Tongue (tissue), 2 donors: ENCODE measurements around the gene WDR81. TPM values are rescaled to one million over a fixed set of nuclear protein-coding genes. Genes with fewer than 3 reads are reported as not detected.

Experiments used
- DNase-seq: peaks from one replicate; pipeline ENCODE4 v3.0.0-alpha.2; 2015
- total RNA-seq: library from RNA; depleted of rRNA; stranded (reverse); fragments of >200 nt; gene quantifications from one replicate; pipeline ENCODE4 v1.2.3, GENCODE V29; 2014

Gene WDR81
- total RNA-seq, 1 donor from 2014 or later, result 19.4 TPM

- no peak for DNase-seq
These were observed 57.7 kb downstream of the WDR81 start for GRCh38 chr17:1782171-1782567.

DNA sequence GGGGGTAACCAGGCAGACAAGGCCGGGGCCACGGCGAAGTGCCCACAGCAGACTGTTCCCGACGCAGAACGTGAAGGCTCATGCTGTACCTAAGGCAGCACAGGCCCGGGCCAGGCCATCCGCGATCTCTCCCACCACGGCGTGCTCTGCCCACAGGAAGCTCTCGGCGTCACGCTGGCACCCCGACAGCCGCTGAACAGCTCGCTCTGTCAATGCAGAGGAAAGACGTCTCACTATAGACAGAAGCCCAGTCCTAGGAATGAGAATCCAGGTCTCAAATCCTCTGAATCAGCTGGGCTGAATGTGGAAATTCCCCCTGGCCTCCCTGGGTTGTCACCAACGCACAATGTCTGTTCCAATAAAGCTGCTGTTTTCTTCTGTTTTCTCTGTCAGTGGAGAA is 58.8 kb downstream of the WDR81 start:
- DNase-seq, result no peak

DNA sequence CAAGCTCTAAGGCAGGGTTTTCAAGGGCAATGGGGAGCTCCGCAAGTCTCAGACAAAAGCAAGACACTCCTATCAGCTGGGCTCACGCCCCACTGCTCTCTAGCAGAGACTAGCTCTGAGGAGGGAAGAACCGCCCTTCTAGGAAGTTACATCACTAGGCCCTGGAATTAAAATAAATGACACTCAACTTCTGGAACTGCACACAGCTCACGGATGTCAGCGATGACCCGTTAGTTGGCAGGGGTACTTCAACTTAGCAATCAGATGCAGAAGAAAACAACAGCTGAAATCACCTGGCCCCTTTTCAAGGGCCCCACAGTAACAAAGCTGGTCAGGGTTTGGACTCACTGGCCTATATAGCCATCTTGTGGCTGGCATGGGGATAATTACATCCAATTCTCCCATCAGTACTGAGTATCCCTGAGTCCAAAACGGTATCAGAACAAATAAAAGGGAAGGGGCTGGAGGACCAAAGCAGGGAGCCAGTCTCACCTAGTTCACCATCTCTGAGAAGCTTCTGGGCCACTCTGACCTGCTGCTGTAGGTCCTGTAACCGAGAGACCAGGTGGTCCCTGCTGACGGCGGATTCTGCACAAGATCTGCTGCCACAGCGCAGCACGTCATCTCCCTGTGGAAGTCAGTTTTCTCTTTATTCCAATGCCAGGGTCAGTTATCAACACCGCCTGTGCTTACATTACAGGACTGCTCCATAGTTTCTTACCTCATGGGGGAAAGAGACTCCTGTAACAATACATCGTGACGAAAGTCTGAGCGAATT is 59.5 kb downstream of the WDR81 start:
- DNase-seq, result peak; percentile 95

GRCh38 chr17:1785930-1786329 is 61.4 kb downstream of the WDR81 start:
- no peak for DNase-seq

GRCh38 chr17:1786708-1787107 is 62.2 kb downstream of the WDR81 start:
- DNase-seq, result no peak

DNA sequence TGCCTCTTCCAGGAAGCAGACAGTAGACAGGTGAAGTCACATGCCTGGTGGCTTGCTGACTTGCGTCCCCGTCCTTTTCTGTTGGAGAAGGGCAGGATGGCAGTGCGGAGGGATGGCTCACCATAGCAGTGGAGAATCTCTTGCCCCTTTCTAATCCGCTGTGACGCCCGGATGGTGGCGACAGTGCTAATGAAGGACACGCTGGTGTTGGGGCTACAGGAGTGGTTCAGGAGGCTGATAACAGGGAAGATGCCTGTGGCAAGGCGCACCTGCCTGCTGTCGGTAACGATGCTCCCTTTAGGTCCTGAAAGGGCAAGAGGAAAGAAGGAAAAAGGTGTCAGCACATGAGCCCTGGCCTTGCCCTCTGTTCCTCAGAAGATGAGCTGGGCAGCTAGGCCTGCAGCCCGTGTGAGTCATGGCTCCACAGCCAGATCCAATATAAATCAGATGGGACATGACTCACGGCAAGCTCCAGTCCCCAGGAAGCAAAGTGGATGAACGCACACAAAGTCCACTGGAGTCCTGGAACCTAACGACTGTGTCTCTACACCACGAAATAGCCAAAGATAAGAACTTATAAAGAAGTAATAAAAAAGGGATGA is 62.9 kb downstream of the WDR81 start:
- DNase-seq, result no peak

Other genes starting within 250 kb of the WDR81 start
- 120 TPM for gene MYO1C, start 232.0 kb upstream of the WDR81 start, total RNA-seq
- gene INPP5K, start 208.1 kb upstream of the WDR81 start, total RNA-seq, result 50.7 TPM
- gene PITPNA, start 161.9 kb upstream of the WDR81 start, total RNA-seq, result 28.3 TPM
- 9.2 TPM for gene SLC43A2, start 95.9 kb upstream of the WDR81 start, total RNA-seq
- gene SCARF1, start 79.0 kb upstream of the WDR81 start, total RNA-seq, result 17.1 TPM
- gene RILP, start 74.8 kb upstream of the WDR81 start, total RNA-seq, result 18.2 TPM
- gene PRPF8, start 39.8 kb upstream of the WDR81 start, total RNA-seq, result 137 TPM
- gene TLCD2, start 14.3 kb upstream of the WDR81 start, total RNA-seq, result 4.3 TPM
- not detected for gene SERPINF2, start 18.2 kb downstream of the WDR81 start, total RNA-seq
- 355 TPM for gene SERPINF1, start 37.4 kb downstream of the WDR81 start, total RNA-seq
- gene SMYD4, start 105.2 kb downstream of the WDR81 start, total RNA-seq, result 16.1 TPM
- 40.5 TPM for gene RPA1, start 105.3 kb downstream of the WDR81 start, total RNA-seq